SK-N-SH treated with all-trans-retinoic acid at 6 μM for 48 hours (cell line): ENCODE results near the gene SORL1.
"Not testable (repeated sequence)": the region's sequence is repeated elsewhere in the genome, so short reads cannot be mapped to it uniquely, and the experiment has no call there.

Experiments used
- ATAC-seq: fragments of 200-7000 bp; cut with Tn5 transposase; 3 replicates; pipeline ENCODE4 v1.9.1; 2020; ENCODE audit warnings: mild to moderate bottlenecking, moderate library complexity
- ARNTL ChIP-seq: fragments of 450-650 bp; formaldehyde crosslinking; IDR thresholded peaks from 2 replicates; pipeline ENCODE4 v1.5.0; 2020; ENCODE audit warnings: low read depth, mild to moderate bottlenecking, moderate library complexity, borderline replicate concordance
- BACH2 ChIP-seq: fragments of 250-450 bp; sonication (Bioruptor Pico); IDR thresholded peaks from 2 replicates; pipeline ENCODE4 v1.9.0; 2021; ENCODE audit warnings: mild to moderate bottlenecking, borderline replicate concordance
- CREB5 ChIP-seq: fragments of 250-450 bp; sonication (Bioruptor Pico); IDR thresholded peaks from 2 replicates; pipeline ENCODE4 v1.5.1; 2020; ENCODE audit warnings: low read depth, mild to moderate bottlenecking, moderate library complexity
- ESRRG ChIP-seq: fragments of 250-450 bp; sonication (Bioruptor Pico); IDR thresholded peaks from 2 replicates; pipeline ENCODE4 v1.6.1; 2021; ENCODE audit warnings: mild to moderate bottlenecking
- GLIS3 ChIP-seq: fragments of 250-450 bp; sonication (Bioruptor Pico); IDR thresholded peaks from 2 replicates; pipeline ENCODE4 v1.5.0; 2020; ENCODE audit warnings: mild to moderate bottlenecking, moderate library complexity
- ISL1 ChIP-seq: fragments of 250-450 bp; sonication (Bioruptor Pico); IDR thresholded peaks from 2 replicates; pipeline ENCODE4 v2.1.2; 2022; ENCODE audit warnings: mild to moderate bottlenecking, moderate library complexity
- OSR1 ChIP-seq: fragments of 250-450 bp; sonication (Bioruptor Pico); IDR thresholded peaks from 2 replicates; pipeline ENCODE4 v1.8.0; 2022; ENCODE audit warnings: moderate library complexity, mild to moderate bottlenecking, inconsistent platforms
- PATZ1 ChIP-seq: fragments of 250-450 bp; sonication (Bioruptor Pico); IDR thresholded peaks from 2 replicates; pipeline ENCODE4 v1.8.0; 2020; ENCODE audit warnings: mild to moderate bottlenecking, moderate library complexity, borderline replicate concordance
- PPARA ChIP-seq: fragments of 250-450 bp; sonication (Bioruptor Pico); IDR thresholded peaks from 2 replicates; pipeline ENCODE4 v1.5.0; 2020; ENCODE audit warnings: mild to moderate bottlenecking, borderline replicate concordance
- SNAI2 ChIP-seq: fragments of 250-450 bp; sonication (Bioruptor Pico); IDR thresholded peaks from 2 replicates; pipeline ENCODE4 v1.5.0; 2020; ENCODE audit warnings: mild to moderate bottlenecking, moderate library complexity
- TOX ChIP-seq: fragments of 250-450 bp; sonication (Bioruptor Pico); IDR thresholded peaks from 2 replicates; pipeline ENCODE4 v1.8.0; 2021; ENCODE audit warnings: mild to moderate bottlenecking, moderate library complexity, borderline replicate concordance
- TSHZ2 ChIP-seq: fragments of 250-450 bp; sonication (Bioruptor Pico); IDR thresholded peaks from 2 replicates; pipeline ENCODE4 v1.5.0; 2020; ENCODE audit warnings: mild to moderate bottlenecking, moderate library complexity
- ZC3H10 ChIP-seq: fragments of 250-450 bp; sonication (Bioruptor Pico); IDR thresholded peaks from 2 replicates; pipeline ENCODE4 v1.5.1; 2021; ENCODE audit warnings: mild to moderate bottlenecking, moderate library complexity
- ZFP3 ChIP-seq: fragments of 250-450 bp; sonication (Bioruptor Pico); IDR thresholded peaks from 2 replicates; pipeline ENCODE4 v1.5.0; 2020; ENCODE audit warnings: mild to moderate bottlenecking, moderate library complexity
- ZFP30 ChIP-seq: fragments of 450-650 bp; formaldehyde crosslinking; IDR thresholded peaks from 2 replicates; pipeline ENCODE4 v1.5.0; 2022; ENCODE audit warnings: mild to moderate bottlenecking, moderate library complexity
- ZNF70 ChIP-seq: fragments of 450-650 bp; formaldehyde crosslinking; IDR thresholded peaks from 2 replicates; pipeline ENCODE4 v1.5.0; 2020; ENCODE audit warnings: mild to moderate bottlenecking, moderate library complexity
- ZNF8 ChIP-seq: fragments of 450-650 bp; formaldehyde crosslinking; IDR thresholded peaks from 2 replicates; pipeline ENCODE4 v1.5.0; 2020; ENCODE audit warnings: mild to moderate bottlenecking, moderate library complexity

The SORL1 gene

GRCh38 chr11:121567995-121568394, 115.9 kb downstream of the SORL1 start:
- TF ChIP-seq ESRRG (CRISPR knock-in tag) (no peak), ZNF70 (CRISPR knock-in tag) (no peak), ZC3H10 (CRISPR knock-in tag) (no peak), TSHZ2 (CRISPR knock-in tag) (no peak), PPARA (CRISPR knock-in tag) (no peak), GLIS3 (CRISPR knock-in tag) (no peak)
- no peak for ATAC-seq

- not testable (repeated sequence) for ATAC-seq
Observed at GRCh38 chr11:121569332-121570299, 117.5 kb downstream of the SORL1 start.

- ATAC-seq, result no peak
- TF ChIP-seq ZFP30 (CRISPR knock-in tag), result no peak
Observed at GRCh38 chr11:121570453-121570852, 118.3 kb downstream of the SORL1 start.

GRCh38 chr11:121571506-121571905, 119.4 kb downstream of the SORL1 start:
- no peak for ATAC-seq
- TF ChIP-seq PPARA (CRISPR knock-in tag) (no peak), ARNTL (CRISPR knock-in tag) (no peak), TSHZ2 (CRISPR knock-in tag) (no peak), OSR1 (CRISPR knock-in tag) (no peak)

- no peak for TF ChIP-seq PATZ1
- ATAC-seq, result peak; percentile 28; the same call in 1 of the 3 replicates
Observed at GRCh38 chr11:121572571-121573059, 120.5 kb downstream of the SORL1 start.

- TF ChIP-seq GLIS3 (CRISPR knock-in tag) (no peak), TOX (CRISPR knock-in tag) (no peak), PATZ1 (no peak), OSR1 (CRISPR knock-in tag) (no peak), CREB5 (CRISPR knock-in tag) (no peak), ISL1 (CRISPR knock-in tag) (no peak), BACH2 (CRISPR knock-in tag) (no peak), ZFP3 (CRISPR knock-in tag) (no peak), SNAI2 (CRISPR knock-in tag) (no peak), ZFP30 (CRISPR knock-in tag) (no peak), ZC3H10 (CRISPR knock-in tag) (no peak), ZNF8 (CRISPR knock-in tag) (no peak)
- no peak for ATAC-seq
Observed at GRCh38 chr11:121574801-121575200, 122.7 kb downstream of the SORL1 start.
